Body of pancreas (tissue), 4 donors: ENCODE measurements around the gene IL20.

Experiments
- POLR2A ChIP-seq, 3 donors: fragments of 450-650 bp; IDR thresholded peaks; one replicate each; pipeline ENCODE4 v1.6.1; 2016; ENCODE audit warnings: antibody characterized with exemption in 3 of 3, mild to moderate bottlenecking in 2 of 3
- TF ChIP-seq, protein P1 (sequence below), 7 experiments: fragments of 450-650 bp in 4 of 7; fragments of 200-600 bp in 3 of 7; sonication (generic) in 3 of 7; IDR thresholded peaks; one replicate each; pipeline ENCODE4 v1.5.1; 2016 to 2019; ENCODE audit warnings: antibody characterized with exemption in 7 of 7

DNA sequence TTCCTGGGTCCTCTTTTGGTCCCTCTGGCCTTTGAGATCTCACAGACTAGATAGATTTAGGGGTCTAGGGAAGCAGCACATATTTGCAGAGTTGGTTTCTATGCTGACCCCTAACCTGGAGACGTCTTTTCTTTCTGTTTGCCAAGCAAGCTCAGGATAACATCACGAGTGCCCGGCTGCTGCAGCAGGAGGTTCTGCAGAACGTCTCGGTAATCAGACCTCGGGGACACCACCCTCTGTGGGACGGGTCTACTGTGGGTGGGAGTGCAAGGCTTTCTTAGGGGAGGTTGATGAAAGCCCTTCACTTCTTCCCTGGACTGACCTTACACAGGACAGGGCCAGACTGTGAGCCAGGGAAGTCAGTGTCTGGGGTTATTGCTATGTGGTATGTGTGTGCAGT, 34.7 kb downstream of the IL20 start:
- TF ChIP-seq, protein P1, sequence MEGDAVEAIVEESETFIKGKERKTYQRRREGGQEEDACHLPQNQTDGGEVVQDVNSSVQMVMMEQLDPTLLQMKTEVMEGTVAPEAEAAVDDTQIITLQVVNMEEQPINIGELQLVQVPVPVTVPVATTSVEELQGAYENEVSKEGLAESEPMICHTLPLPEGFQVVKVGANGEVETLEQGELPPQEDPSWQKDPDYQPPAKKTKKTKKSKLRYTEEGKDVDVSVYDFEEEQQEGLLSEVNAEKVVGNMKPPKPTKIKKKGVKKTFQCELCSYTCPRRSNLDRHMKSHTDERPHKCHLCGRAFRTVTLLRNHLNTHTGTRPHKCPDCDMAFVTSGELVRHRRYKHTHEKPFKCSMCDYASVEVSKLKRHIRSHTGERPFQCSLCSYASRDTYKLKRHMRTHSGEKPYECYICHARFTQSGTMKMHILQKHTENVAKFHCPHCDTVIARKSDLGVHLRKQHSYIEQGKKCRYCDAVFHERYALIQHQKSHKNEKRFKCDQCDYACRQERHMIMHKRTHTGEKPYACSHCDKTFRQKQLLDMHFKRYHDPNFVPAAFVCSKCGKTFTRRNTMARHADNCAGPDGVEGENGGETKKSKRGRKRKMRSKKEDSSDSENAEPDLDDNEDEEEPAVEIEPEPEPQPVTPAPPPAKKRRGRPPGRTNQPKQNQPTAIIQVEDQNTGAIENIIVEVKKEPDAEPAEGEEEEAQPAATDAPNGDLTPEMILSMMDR (IDR thresholded peaks at IDR 0.05): no peak
- TF ChIP-seq POLR2A (IDR thresholded peaks at IDR 0.05): no peak
